Upper lobe of left lung (tissue), 6 donors: Measurements from ENCODE around the gene LEKR1. TPM values are rescaled to one million over a fixed set of nuclear protein-coding genes. Genes with fewer than 3 reads are reported as not detected.
A peak's percentile ranks its signal among the peaks of the same experiment; 100 is the strongest.

Experiments used
- ATAC-seq, 2 donors: fragments of 200-7000 bp; cut with Tn5 transposase; one replicate each; pipeline ENCODE4 v1.9.1; 2022; ENCODE audit warnings: mild to moderate bottlenecking in 2 of 2, moderate library complexity in 2 of 2; ENCODE audit not compliant: low FRiP score in 2 of 2
- DNase-seq, 2 donors: peaks; one replicate each; pipeline ENCODE4 v3.0.0-alpha.2; 2019 to 2020
- H3K27ac ChIP-seq, 4 donors: fragments of 200-600 bp; sonication (generic); one replicate each; pipeline ENCODE4 v1.5.1; 2016 to 2019
- H3K27me3 ChIP-seq, 4 donors: fragments of 200-600 bp; sonication (generic); one replicate each; pipeline ENCODE4 v1.5.1; 2017 to 2019
- H3K36me3 ChIP-seq, 4 donors: fragments of 200-600 bp; sonication (generic); one replicate each; pipeline ENCODE4 v1.5.1; 2016 to 2019
- H3K4me1 ChIP-seq, 4 donors: fragments of 200-600 bp; sonication (generic); one replicate each; pipeline ENCODE4 v1.5.1; 2018 to 2019
- H3K4me3 ChIP-seq, 4 donors: fragments of 200-600 bp; sonication (generic); one replicate each; pipeline ENCODE4 v1.5.1; 2017 to 2019; ENCODE audit warnings: mild to moderate bottlenecking in 2 of 4, moderate library complexity in 1 of 4
- H3K9me3 ChIP-seq, 4 donors: fragments of 200-600 bp; sonication (generic); one replicate each; pipeline ENCODE4 v1.5.1; 2018 to 2019
- CTCF ChIP-seq, 6 experiments: fragments of 450-650 bp in 4 of 6; fragments of 200-600 bp in 2 of 6; sonication (generic) in 2 of 6; IDR thresholded peaks; one replicate each; pipeline ENCODE4 v1.5.1; 2016 to 2019; ENCODE audit warnings: antibody characterized with exemption in 6 of 6
- EP300 ChIP-seq, 4 donors: sonication (generic); formaldehyde crosslinking; IDR thresholded peaks; one replicate each; pipeline ENCODE4 v1.5.1; 2017; ENCODE audit warnings: antibody characterized with exemption in 4 of 4, control low read depth in 2 of 4
- POLR2A ChIP-seq, 4 donors: fragments of 450-650 bp; IDR thresholded peaks; one replicate each; pipeline ENCODE4 v1.5.1; 2016 to 2017; ENCODE audit warnings: antibody characterized with exemption in 4 of 4, mild to moderate bottlenecking in 2 of 4
- POLR2AphosphoS5 ChIP-seq, 2 donors: sonication (generic); formaldehyde crosslinking; IDR thresholded peaks; one replicate each; pipeline ENCODE4 v1.5.1; 2017; ENCODE audit warnings: antibody characterized with exemption in 2 of 2
- WGBS, 2 donors: methylation state at CpG; one replicate each; pipeline ENCODE4 v1.1.5; 2017 to 2018; 5-methylcytosine and 5-hydroxymethylcytosine counted together
- total RNA-seq, 6 donors: library from RNA; depleted of rRNA in 4 of 6; stranded (reverse); fragments of >200 nt in 4 of 6; gene quantifications; one replicate each; pipeline versions ENCODE4 v1.1.0 to v1.2.1, GENCODE V29; 2016 to 2021
- donor health status: DM: no; HTN: no; CAD: no; lungs with moderate emphysema.
- donor health status: DM: no; HTN: yes; CAD: no; lungs with severe emphysema.

Gene LEKR1
- total RNA-seq, 6 donors from 2014 or later: 1.0 to 9.1 (median 2.2) TPM

DNA sequence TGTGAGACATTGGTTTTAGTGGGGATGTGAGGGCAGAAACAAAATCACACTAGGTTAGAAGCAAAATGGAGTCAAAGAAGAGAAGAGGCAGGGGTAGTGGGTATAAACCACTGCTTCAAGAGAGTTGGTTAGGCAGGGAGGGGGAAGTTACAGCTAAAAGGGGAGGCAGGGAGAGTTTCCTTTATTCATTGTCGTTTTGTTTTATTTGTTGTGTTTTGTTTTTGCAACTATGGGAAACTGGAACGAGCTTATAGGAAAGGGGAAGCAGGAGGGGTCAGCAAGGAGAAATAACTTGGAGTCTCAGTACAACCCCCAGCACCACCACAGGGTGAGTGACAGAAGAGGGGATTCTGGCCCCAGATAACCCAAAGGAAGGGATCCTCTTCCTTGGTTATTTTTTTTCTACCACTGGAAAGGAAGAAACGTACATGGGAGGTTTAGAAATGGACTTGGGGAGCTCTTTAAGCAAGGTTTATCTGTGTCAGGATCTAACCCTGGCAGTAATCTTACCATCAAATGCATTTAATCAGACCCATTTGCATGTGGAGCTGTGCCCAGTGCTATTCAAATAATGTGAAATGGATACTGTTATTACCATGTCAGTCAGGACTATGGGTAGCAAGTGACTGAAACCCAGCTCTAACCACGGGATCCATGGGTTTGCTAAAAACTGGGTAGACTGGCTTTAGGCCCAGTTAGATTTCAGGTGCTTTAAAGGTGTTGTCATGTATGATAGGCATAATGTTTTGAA lies 265.1 kb downstream of the LEKR1 start:
- no peaks in the 10 kb centered on the region for H3K27me3 ChIP-seq
- no peak for TF ChIP-seq EP300 (IDR thresholded peaks at IDR 0.05)
- no peak for TF ChIP-seq CTCF (IDR thresholded peaks at IDR 0.05)
- TF ChIP-seq POLR2AphosphoS5 (IDR thresholded peaks at IDR 0.05): no peak
- TF ChIP-seq POLR2A (IDR thresholded peaks at IDR 0.05): no peak
- no peaks in the 10 kb centered on the region for H3K36me3 ChIP-seq
- peaks cover 28 to 48% (median 35%) of the 10 kb centered on the region in 4 donors for H3K4me1 ChIP-seq
- peak overlapping the region in 3 of 4 donors; percentile 98 to 100 (median 99) for H3K27ac ChIP-seq
- ATAC-seq (no peak), DNase-seq (no peak)
- H3K9me3 ChIP-seq: no peaks in the 10 kb centered on the region
- WGBS, 2 donors: 50 to 55% methylated on average over 4 of the region's 4 CpGs
- H3K4me3 ChIP-seq: no peak overlapping the region

GRCh38 chr3:157092230-157092629 lies 266.1 kb downstream of the LEKR1 start:
- no peak for ATAC-seq
- Histone ChIP-seq H3K27ac (no peak overlapping the region), H3K4me1 (peaks cover 28 to 41% (median 35%) of the 10 kb centered on the region in 4 donors), H3K9me3 (no peaks in the 10 kb centered on the region), H3K36me3 (no peaks in the 10 kb centered on the region), H3K27me3 (no peaks in the 10 kb centered on the region), H3K4me3 (no peak overlapping the region)
- TF ChIP-seq EP300 (IDR thresholded peaks at IDR 0.05): no peak
- TF ChIP-seq POLR2A (IDR thresholded peaks at IDR 0.05): no peak
- TF ChIP-seq POLR2AphosphoS5 (IDR thresholded peaks at IDR 0.05): no peak
- TF ChIP-seq CTCF (IDR thresholded peaks at IDR 0.05): no peak
- WGBS, 2 donors: 71 to 80% methylated on average over 5 of the region's 5 CpGs
- DNase-seq: no peak

DNA sequence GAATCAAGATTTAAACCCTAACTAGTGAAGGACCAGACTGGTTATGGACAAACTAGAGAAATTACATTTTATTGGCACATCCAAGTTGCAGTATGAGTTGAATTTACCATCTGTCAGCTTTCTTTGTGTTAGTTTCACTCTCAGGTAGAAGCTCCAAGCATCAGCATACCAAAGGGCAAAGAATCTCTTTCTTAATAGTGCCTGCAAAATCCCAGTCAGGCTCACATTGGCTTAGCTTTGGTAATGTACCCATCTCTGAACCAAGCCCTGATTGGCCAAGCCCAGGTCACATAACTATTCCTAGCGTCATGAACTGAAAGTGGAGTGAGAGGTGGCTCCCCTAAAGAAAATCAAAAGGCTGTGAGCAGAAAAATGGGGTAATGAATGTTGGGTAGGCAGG lies 266.9 kb downstream of the LEKR1 start:
- DNase-seq (no peak), ATAC-seq (no peak)
- Histone ChIP-seq H3K27me3 (no peaks in the 10 kb centered on the region), H3K27ac (no peak overlapping the region), H3K36me3 (no peaks in the 10 kb centered on the region), H3K9me3 (no peaks in the 10 kb centered on the region), H3K4me1 (peaks cover 21 to 33% (median 27%) of the 10 kb centered on the region in 4 donors), H3K4me3 (no peak overlapping the region)
- TF ChIP-seq EP300 (IDR thresholded peaks at IDR 0.05) (no peak), CTCF (IDR thresholded peaks at IDR 0.05) (no peak), POLR2AphosphoS5 (IDR thresholded peaks at IDR 0.05) (no peak), POLR2A (IDR thresholded peaks at IDR 0.05) (no peak)
- 92 to 93% methylated on average over 1 of the region's 1 CpG for WGBS, 2 donors

GRCh38 chr3:157094301-157094700 lies 268.1 kb downstream of the LEKR1 start:
- peaks cover 16 to 25% (median 22%) of the 10 kb centered on the region in 4 donors for H3K4me1 ChIP-seq
- H3K9me3 ChIP-seq: no peaks in the 10 kb centered on the region
- H3K27me3 ChIP-seq: no peaks in the 10 kb centered on the region
- H3K27ac ChIP-seq: no peak overlapping the region
- no peak for DNase-seq
- H3K36me3 ChIP-seq: no peaks in the 10 kb centered on the region
- H3K4me3 ChIP-seq: no peak overlapping the region
- 92 to 98% methylated on average over 2 of the region's 2 CpGs for WGBS, 2 donors
- TF ChIP-seq EP300 (IDR thresholded peaks at IDR 0.05) (no peak), POLR2AphosphoS5 (IDR thresholded peaks at IDR 0.05) (no peak), POLR2A (IDR thresholded peaks at IDR 0.05) (no peak), CTCF (IDR thresholded peaks at IDR 0.05) (no peak)
- no peak for ATAC-seq
